ENCODE results near the gene DDN. TPM values are rescaled to one million over a fixed set of nuclear protein-coding genes. Genes with fewer than 3 reads are reported as not detected.

DDN gene
- total RNA-seq, 1 experiment from 2014 or later = 0.35 TPM

DNA sequence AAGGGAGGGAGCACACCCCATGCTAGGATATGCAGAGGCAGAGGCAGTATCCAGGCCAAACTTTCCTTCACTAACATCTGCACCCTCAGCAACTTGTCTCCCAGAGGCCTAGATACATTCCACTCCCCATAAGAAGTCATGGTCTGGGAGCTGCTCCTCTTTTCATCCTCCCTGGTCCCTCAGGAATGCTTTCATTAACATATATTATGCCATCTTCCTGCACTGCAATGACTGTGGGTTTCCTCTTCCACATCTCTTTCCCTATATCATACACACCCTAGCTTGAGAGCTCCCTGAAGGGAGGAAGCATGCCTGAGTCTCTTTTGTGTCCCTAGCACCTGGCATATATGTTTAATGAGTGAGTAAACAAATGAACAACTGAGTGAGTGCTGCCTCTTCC, 8.6 kb downstream of the DDN start:
- Mint-ChIP-seq H3K9me3 (0 out of 5 replicates have a peak, but pooled peaks cover 0 to 4% of the 10 kb centered on the region in 2 experiments), H3K4me3 (no peak overlapping the region), H3K36me3 (ENCODE audit: insufficient read depth in 1 of 3, low read depth in 3 of 3) (no peaks in the 10 kb centered on the region), H3K27me3 (ENCODE audit: low read depth) (peaks cover 80% of the 10 kb centered on the region), H3K27ac (no peak overlapping the region), H3K4me1 (peaks cover 9 to 26% of the 10 kb centered on the region in 2 experiments)
- no peak overlapping the region for H3K56ac ChIP-seq (ENCODE audit: insufficient read length, low read depth, low read length)
- no peak overlapping the region for H2BK5ac ChIP-seq (ENCODE audit: insufficient read length, low read length)
- H3K9me3 ChIP-seq (ENCODE audit: control insufficient read depth, low read depth, low read length) = no peaks in the 10 kb centered on the region
- H2AK5ac ChIP-seq (ENCODE audit: insufficient read length, low read length) = no peak overlapping the region
- H2BK12ac ChIP-seq (ENCODE audit: insufficient read length, low read depth, low read length) = no peak overlapping the region
- H3K23me2 ChIP-seq (ENCODE audit: insufficient read length, low read depth, low read length, poor library complexity, severe bottlenecking) = no peaks in the 10 kb centered on the region
- no peak for TF ChIP-seq CTCF (conservative IDR thresholded peaks at IDR 0.05)
- H3K27me3 ChIP-seq (ENCODE audit: insufficient read depth, low read length) = peaks cover 18% of the 10 kb centered on the region; the same call in 1 of the 2 replicates
- H4K5ac ChIP-seq (ENCODE audit: insufficient read length, low read depth, low read length) = no peak overlapping the region
- H3K4me1 ChIP-seq (ENCODE audit: insufficient read depth, low read length) = no peaks in the 10 kb centered on the region
- no peak for DNase-seq
- no peak overlapping the region for H3K14ac ChIP-seq (ENCODE audit: insufficient read depth, low read length)
- H3K27ac ChIP-seq (ENCODE audit: insufficient read length, low read depth, low read length) = no peak overlapping the region
- no peak overlapping the region for H3K4me2 ChIP-seq (ENCODE audit: insufficient read depth, insufficient read length, low read length)
- no peaks in the 10 kb centered on the region for H3K79me1 ChIP-seq (ENCODE audit: insufficient read depth, low read depth, low read length, poor library complexity, severe bottlenecking)
- no peak overlapping the region for H4K8ac ChIP-seq (replicated peaks; ENCODE audit: insufficient read length, low read depth, low read length)
- H2BK120ac ChIP-seq (ENCODE audit: low read depth, low read length, poor library complexity, severe bottlenecking) = no peak overlapping the region
- H2BK20ac ChIP-seq (ENCODE audit: low read depth, low read length, poor library complexity, severe bottlenecking) = no peak overlapping the region
- no peak overlapping the region for H3K18ac ChIP-seq (ENCODE audit: insufficient read length, low read depth, low read length)
- H3K9ac ChIP-seq (ENCODE audit: extremely low read depth, insufficient read length, low read length) = no peak overlapping the region
- H4K20me1 ChIP-seq (ENCODE audit: control insufficient read depth, insufficient read depth, insufficient read length) = no peaks in the 10 kb centered on the region
- H2AFZ ChIP-seq (ENCODE audit: low read length) = no peak overlapping the region
- H2BK15ac ChIP-seq (ENCODE audit: low read depth, low read length) = no peak overlapping the region
- H3T11ph ChIP-seq (ENCODE audit: low read length) = no peak overlapping the region
- H3K79me2 ChIP-seq (ENCODE audit: insufficient read depth, low read length) = no peaks in the 10 kb centered on the region
- H4K91ac ChIP-seq (ENCODE audit: insufficient read length, low read depth, low read length) = no peak overlapping the region
- H3K4ac ChIP-seq (ENCODE audit: low read depth, low read length) = no peak overlapping the region
- no peak overlapping the region for H3K23ac ChIP-seq (ENCODE audit: insufficient read length, low read depth, low read length)
